K562 (cell line): ENCODE measurements around the gene ASRGL1. TPM values are rescaled to one million over a fixed set of nuclear protein-coding genes. Genes with fewer than 3 reads are reported as not detected.

Experiments used
- CBFA2T3 ChIP-seq: fragments of 450-650 bp; IDR thresholded peaks from 2 replicates; pipeline ENCODE4 v1.6.1; 2017
- CREBBP ChIP-seq: IDR thresholded peaks from one replicate; pipeline ENCODE4 v1.6.1; 2012; ENCODE audit warnings: low read depth, mild to moderate bottlenecking, control low read depth, inconsistent platforms, low read length
- SMAD2 ChIP-seq: fragments of 150-350 bp; IDR thresholded peaks from 2 replicates; pipeline ENCODE4 v1.6.1; 2014; ENCODE audit warnings: low read depth, mild to moderate bottlenecking, low read length
- ZNF140 ChIP-seq: fragments of 250-450 bp; sonication (Bioruptor Pico); IDR thresholded peaks from 2 replicates; pipeline ENCODE4 v1.8.0; 2021; ENCODE audit warnings: moderate library complexity, mild to moderate bottlenecking, inconsistent platforms
- ZNF165 ChIP-seq: fragments of 250-450 bp; sonication (Bioruptor Pico); IDR thresholded peaks from 2 replicates; pipeline ENCODE4 v1.4.0; 2020; ENCODE audit warnings: borderline replicate concordance
- polyA plus RNA-seq, 8 experiments: library from polyadenylated mRNA; depleted of rRNA in 4 of 8; stranded (reverse) in 5 of 8; unstranded in 3 of 8; fragments of >200 nt; fragmentation: Nextera tagmentation in 2 of 8; fragmentation: Illumina TruSeq in 1 of 8; extraction: Ambion mirVana in 2 of 8; extraction: Trizol in 1 of 8; gene quantifications; 2 replicates each; pipeline versions ENCODE4 v1.2.1 to v1.2.3, GENCODE V29; 2011 to 2014; ENCODE audit warnings: inconsistent platforms in 1 of 8, missing spikeins in 1 of 8
- total RNA-seq, 7 experiments: library from RNA; depleted of rRNA in 6 of 7; stranded (reverse); fragments of >200 nt in 6 of 7; fragmentation: Illumina TruSeq in 2 of 7; extraction: Trizol in 2 of 7; gene quantifications; 2 replicates each; pipeline versions ENCODE4 v1.2.1 to v1.2.3, GENCODE V29; 2011 to 2021; ENCODE audit warnings: low replicate concordance in 1 of 7
- TF ChIP-seq, protein P1 (sequence below): fragments of 200-600 bp; sonication (generic); IDR thresholded peaks from one replicate; pipeline ENCODE4 v1.6.1; 2012; ENCODE audit warnings: mild to moderate bottlenecking, low read depth, low read length, inconsistent platforms
- TF ChIP-seq, protein P2 (sequence below): fragments of 150-350 bp; IDR thresholded peaks from 2 replicates; pipeline ENCODE4 v1.6.1; 2014; ENCODE audit warnings: low read depth, mild to moderate bottlenecking, low read length, borderline replicate concordance

The ASRGL1 gene
- total and polyA plus RNA-seq, 9 of the 15 experiments (the other 6 are each of a cell fraction or from before 2014, with no cell fraction given): 3.1 to 23.0 (median 11.2) TPM

DNA sequence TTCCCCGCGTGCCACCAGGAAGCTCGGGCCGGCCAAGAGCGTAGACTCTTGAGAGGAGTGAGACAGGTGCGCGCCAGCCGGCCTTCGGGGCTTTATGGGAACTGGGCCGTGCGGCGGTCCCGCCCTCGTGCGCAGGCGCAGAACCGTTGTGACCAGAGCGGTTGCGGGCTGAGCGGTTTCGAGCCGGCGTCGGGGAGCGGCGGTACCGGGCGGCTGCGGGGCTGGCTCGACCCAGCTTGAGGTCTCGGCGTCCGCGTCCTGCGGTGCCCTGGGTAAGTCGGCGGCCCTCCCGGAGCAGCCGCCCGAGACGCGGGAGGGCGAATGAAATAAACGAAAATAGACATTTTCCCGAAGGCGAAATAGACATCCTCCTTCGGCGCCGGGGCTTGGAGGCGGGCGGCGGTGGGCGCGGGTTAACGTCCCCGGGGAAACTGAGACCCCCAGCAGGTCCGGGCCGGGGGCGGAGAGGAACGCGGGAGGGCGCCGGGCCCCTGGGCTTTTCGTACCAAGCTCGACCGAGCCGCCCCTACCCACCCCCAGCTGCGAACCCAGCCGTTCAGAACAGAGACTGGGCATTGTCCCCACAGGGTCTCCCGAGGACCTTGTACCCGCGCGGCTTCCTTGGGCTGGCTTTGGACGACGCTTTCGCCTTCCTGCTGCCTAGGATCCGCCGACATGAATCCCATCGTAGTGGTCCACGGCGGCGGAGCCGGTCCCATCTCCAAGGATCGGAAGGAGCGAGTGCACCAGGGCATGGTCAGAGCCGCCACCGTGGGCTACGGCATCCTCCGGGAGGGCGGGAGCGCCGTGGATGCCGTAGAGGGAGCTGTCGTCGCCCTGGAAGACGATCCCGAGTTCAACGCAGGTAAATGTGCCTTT, at the start of gene ASRGL1 (continued):
- TF ChIP-seq, protein P1, sequence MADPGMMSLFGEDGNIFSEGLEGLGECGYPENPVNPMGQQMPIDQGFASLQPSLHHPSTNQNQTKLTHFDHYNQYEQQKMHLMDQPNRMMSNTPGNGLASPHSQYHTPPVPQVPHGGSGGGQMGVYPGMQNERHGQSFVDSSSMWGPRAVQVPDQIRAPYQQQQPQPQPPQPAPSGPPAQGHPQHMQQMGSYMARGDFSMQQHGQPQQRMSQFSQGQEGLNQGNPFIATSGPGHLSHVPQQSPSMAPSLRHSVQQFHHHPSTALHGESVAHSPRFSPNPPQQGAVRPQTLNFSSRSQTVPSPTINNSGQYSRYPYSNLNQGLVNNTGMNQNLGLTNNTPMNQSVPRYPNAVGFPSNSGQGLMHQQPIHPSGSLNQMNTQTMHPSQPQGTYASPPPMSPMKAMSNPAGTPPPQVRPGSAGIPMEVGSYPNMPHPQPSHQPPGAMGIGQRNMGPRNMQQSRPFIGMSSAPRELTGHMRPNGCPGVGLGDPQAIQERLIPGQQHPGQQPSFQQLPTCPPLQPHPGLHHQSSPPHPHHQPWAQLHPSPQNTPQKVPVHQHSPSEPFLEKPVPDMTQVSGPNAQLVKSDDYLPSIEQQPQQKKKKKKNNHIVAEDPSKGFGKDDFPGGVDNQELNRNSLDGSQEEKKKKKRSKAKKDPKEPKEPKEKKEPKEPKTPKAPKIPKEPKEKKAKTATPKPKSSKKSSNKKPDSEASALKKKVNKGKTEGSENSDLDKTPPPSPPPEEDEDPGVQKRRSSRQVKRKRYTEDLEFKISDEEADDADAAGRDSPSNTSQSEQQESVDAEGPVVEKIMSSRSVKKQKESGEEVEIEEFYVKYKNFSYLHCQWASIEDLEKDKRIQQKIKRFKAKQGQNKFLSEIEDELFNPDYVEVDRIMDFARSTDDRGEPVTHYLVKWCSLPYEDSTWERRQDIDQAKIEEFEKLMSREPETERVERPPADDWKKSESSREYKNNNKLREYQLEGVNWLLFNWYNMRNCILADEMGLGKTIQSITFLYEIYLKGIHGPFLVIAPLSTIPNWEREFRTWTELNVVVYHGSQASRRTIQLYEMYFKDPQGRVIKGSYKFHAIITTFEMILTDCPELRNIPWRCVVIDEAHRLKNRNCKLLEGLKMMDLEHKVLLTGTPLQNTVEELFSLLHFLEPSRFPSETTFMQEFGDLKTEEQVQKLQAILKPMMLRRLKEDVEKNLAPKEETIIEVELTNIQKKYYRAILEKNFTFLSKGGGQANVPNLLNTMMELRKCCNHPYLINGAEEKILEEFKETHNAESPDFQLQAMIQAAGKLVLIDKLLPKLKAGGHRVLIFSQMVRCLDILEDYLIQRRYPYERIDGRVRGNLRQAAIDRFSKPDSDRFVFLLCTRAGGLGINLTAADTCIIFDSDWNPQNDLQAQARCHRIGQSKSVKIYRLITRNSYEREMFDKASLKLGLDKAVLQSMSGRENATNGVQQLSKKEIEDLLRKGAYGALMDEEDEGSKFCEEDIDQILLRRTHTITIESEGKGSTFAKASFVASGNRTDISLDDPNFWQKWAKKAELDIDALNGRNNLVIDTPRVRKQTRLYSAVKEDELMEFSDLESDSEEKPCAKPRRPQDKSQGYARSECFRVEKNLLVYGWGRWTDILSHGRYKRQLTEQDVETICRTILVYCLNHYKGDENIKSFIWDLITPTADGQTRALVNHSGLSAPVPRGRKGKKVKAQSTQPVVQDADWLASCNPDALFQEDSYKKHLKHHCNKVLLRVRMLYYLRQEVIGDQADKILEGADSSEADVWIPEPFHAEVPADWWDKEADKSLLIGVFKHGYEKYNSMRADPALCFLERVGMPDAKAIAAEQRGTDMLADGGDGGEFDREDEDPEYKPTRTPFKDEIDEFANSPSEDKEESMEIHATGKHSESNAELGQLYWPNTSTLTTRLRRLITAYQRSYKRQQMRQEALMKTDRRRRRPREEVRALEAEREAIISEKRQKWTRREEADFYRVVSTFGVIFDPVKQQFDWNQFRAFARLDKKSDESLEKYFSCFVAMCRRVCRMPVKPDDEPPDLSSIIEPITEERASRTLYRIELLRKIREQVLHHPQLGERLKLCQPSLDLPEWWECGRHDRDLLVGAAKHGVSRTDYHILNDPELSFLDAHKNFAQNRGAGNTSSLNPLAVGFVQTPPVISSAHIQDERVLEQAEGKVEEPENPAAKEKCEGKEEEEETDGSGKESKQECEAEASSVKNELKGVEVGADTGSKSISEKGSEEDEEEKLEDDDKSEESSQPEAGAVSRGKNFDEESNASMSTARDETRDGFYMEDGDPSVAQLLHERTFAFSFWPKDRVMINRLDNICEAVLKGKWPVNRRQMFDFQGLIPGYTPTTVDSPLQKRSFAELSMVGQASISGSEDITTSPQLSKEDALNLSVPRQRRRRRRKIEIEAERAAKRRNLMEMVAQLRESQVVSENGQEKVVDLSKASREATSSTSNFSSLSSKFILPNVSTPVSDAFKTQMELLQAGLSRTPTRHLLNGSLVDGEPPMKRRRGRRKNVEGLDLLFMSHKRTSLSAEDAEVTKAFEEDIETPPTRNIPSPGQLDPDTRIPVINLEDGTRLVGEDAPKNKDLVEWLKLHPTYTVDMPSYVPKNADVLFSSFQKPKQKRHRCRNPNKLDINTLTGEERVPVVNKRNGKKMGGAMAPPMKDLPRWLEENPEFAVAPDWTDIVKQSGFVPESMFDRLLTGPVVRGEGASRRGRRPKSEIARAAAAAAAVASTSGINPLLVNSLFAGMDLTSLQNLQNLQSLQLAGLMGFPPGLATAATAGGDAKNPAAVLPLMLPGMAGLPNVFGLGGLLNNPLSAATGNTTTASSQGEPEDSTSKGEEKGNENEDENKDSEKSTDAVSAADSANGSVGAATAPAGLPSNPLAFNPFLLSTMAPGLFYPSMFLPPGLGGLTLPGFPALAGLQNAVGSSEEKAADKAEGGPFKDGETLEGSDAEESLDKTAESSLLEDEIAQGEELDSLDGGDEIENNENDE: no peak
- TF ChIP-seq, protein P2, sequence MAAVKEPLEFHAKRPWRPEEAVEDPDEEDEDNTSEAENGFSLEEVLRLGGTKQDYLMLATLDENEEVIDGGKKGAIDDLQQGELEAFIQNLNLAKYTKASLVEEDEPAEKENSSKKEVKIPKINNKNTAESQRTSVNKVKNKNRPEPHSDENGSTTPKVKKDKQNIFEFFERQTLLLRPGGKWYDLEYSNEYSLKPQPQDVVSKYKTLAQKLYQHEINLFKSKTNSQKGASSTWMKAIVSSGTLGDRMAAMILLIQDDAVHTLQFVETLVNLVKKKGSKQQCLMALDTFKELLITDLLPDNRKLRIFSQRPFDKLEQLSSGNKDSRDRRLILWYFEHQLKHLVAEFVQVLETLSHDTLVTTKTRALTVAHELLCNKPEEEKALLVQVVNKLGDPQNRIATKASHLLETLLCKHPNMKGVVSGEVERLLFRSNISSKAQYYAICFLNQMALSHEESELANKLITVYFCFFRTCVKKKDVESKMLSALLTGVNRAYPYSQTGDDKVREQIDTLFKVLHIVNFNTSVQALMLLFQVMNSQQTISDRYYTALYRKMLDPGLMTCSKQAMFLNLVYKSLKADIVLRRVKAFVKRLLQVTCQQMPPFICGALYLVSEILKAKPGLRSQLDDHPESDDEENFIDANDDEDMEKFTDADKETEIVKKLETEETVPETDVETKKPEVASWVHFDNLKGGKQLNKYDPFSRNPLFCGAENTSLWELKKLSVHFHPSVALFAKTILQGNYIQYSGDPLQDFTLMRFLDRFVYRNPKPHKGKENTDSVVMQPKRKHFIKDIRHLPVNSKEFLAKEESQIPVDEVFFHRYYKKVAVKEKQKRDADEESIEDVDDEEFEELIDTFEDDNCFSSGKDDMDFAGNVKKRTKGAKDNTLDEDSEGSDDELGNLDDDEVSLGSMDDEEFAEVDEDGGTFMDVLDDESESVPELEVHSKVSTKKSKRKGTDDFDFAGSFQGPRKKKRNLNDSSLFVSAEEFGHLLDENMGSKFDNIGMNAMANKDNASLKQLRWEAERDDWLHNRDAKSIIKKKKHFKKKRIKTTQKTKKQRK: no peak
- TF ChIP-seq ZNF140 (CRISPR knock-in tag) (no peak), ZNF165 (CRISPR knock-in tag) (no peak; the same call in 1 of the 2 replicates), SMAD2 (no peak), CBFA2T3 (no peak), CREBBP (no peak)
